Memory B cell (primary cell): Measurements from ENCODE around the gene FRAT2.

ENCODE experiments used
- ATAC-seq: fragments of 150-1000 bp; cut with Tn5 transposase; 2 replicates; pipeline ENCODE4 v1.10.0; 2021; ENCODE audit warnings: low read depth, mild to moderate bottlenecking, moderate library complexity
- DNase-seq, 2 donors: peaks; one replicate each; pipeline ENCODE4 v3.0.0; 2022; ENCODE audit warnings: low spot score in 2 of 2
- H3K27ac Mint-ChIP-seq: one replicate; pipeline ENCODE4 v1.8.0; 2022; ENCODE audit warnings: mild to moderate bottlenecking, moderate library complexity, mixed read lengths
- H3K27me3 Mint-ChIP-seq: one replicate; pipeline ENCODE4 v1.8.0; 2022; ENCODE audit warnings: mixed read lengths
- H3K36me3 Mint-ChIP-seq: one replicate; pipeline ENCODE4 v1.8.0; 2022; ENCODE audit warnings: mild to moderate bottlenecking, mixed read lengths
- H3K4me1 Mint-ChIP-seq: one replicate; pipeline ENCODE4 v1.8.0; 2022; ENCODE audit warnings: mixed read lengths
- H3K4me3 Mint-ChIP-seq: one replicate; pipeline ENCODE4 v1.8.0; 2022; ENCODE audit warnings: mild to moderate bottlenecking, moderate library complexity, mixed read lengths
- H3K9me3 Mint-ChIP-seq: one replicate; pipeline ENCODE4 v1.8.0; 2022; ENCODE audit warnings: mixed read lengths

Gene FRAT2

DNA sequence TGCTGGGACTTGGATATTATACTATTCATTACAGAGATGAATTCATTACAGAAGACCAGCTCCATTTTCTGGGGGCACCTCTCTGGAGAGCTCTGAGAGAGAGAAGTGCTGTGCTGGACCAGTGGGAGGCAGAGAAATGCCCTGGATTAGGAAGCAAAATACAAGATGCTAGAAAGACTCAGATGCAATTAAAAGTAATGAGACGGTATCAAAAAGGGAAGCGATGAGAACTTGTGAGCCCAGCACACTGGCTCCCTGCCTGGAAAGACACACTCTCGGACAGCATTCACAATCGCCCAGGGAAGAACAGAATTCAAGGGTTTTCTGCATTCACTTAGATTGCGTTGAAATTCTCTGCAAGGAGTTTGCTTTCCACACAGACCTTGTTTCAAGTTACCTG, 3.5 kb upstream of the FRAT2 start:
- no peak overlapping the region for H3K27ac Mint-ChIP-seq
- H3K4me3 Mint-ChIP-seq, result no peak overlapping the region
- no peaks in the 10 kb centered on the region for H3K27me3 Mint-ChIP-seq
- H3K4me1 Mint-ChIP-seq, result peaks cover 10% of the 10 kb centered on the region
- DNase-seq (no peak), ATAC-seq (no peak)
- no peaks in the 10 kb centered on the region for H3K36me3 Mint-ChIP-seq
- no peaks in the 10 kb centered on the region for H3K9me3 Mint-ChIP-seq

DNA sequence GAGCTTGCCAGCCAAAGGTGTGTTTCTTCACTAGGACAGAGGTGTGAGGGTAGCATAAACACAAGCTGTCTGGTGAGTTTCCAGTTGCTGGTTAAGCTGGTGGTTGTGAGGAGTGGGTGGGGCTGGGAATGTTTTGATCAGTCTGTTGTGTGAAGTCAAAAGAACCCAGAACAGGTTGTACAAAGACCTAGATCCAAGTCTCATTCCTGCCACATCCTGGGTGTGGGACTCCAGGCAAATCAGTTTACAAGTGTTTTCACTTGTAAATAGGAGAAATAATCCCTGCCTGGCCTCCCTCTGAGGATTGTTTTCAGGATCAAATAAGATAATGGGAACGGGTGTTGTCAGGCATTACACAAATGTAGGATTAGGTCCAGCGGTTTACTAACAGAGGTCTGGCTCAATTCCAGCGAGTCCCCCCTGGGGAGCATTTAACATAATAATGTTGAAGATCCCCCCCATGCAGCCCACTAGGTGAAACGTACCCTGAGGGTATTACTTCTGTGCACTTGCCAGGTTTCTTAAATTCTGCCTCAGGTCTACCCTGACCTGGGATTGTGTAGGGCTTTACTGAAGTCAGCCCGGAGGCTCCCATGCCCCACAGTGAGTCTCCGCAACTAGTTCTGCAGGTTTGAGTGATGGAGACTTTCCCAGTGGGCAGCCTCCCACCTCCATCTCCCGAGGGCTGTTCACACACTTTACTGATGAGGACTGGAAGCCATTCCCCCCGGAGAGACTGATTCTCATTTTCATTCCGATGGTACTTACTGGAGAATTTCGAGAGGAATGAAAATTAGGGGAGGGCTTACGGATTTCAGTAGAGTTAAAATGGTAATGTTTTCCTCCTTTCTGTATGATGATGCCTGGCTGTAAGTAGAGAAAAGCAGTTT, 2.7 kb upstream of the FRAT2 start:
- no peaks in the 10 kb centered on the region for H3K27me3 Mint-ChIP-seq
- H3K4me1 Mint-ChIP-seq, result peaks cover 18% of the 10 kb centered on the region
- DNase-seq (no peak), ATAC-seq (no peak)
- H3K27ac Mint-ChIP-seq, result no peak overlapping the region
- H3K9me3 Mint-ChIP-seq, result no peaks in the 10 kb centered on the region
- H3K36me3 Mint-ChIP-seq, result peaks cover 1% of the 10 kb centered on the region
- no peak overlapping the region for H3K4me3 Mint-ChIP-seq

DNA sequence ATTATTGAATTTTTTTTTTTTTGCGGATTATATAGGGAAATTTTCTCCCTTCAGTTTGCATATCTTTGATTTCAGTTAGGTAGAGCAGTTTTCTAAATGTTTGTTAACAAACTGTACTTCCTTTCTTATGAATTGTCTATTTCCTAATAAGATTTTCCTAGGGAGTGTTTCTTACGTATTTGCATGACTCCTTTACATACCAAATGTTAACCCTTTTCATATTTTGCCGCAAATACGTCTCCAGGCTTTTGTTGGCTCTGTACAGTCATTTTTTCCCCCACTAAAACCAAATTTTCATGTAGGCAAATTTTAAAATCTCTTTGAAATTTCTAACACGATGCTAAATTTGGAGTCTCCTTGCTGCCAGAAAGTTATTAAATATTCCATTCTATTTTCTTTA, 1.9 kb upstream of the FRAT2 start:
- no peak for DNase-seq
- Mint-ChIP-seq H3K27me3 (no peaks in the 10 kb centered on the region), H3K27ac (no peak overlapping the region), H3K4me1 (peaks cover 24% of the 10 kb centered on the region), H3K9me3 (no peaks in the 10 kb centered on the region), H3K4me3 (no peak overlapping the region), H3K36me3 (peaks cover 1% of the 10 kb centered on the region)
- ATAC-seq, result no peak

DNA sequence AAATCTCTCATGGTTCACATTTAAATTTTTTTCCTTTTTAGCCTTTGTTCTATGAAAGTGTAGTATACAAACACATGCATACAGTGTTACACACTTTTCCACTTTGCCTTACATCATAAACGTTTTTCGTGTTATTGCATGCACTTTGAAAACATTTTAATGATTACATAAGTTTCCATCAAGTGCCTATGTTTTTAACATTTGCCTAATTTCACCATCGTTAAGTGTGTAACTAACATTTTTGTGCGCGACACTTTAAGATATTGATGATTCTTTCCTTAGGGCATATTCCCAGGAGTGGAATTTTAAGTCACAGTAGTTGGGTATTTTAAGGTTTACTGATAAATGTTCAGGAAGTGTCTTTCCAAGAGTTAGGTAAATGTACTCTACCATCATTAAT, 1.5 kb upstream of the FRAT2 start:
- peaks cover 27% of the 10 kb centered on the region for H3K4me1 Mint-ChIP-seq
- peak overlapping the region; percentile 46 for H3K4me3 Mint-ChIP-seq
- DNase-seq, result no peak
- ATAC-seq, result no peak
- no peaks in the 10 kb centered on the region for H3K27me3 Mint-ChIP-seq
- H3K27ac Mint-ChIP-seq, result no peak overlapping the region
- peaks cover 3% of the 10 kb centered on the region for H3K36me3 Mint-ChIP-seq
- no peaks in the 10 kb centered on the region for H3K9me3 Mint-ChIP-seq

DNA sequence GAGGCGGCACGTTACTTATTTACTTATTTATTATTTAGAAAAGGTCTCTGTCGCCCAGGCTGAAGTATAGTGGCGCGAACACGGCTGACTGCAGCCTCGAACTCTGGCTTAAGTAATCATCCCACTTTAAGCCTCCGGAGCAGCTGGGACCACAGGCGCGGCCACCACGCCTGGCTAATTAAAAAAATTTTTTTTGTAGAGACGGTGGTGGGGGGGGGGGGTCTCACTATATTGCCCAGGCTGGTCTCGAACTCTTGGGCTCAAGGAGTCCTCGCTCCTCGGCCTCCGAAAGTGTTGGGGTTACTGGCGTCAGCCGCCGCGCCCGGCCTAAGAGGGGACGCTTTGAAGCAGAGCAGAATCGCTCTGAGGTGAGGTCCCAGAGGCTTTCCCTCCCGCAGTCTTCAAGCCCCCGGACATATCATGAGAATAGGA, 675 bp upstream of the FRAT2 start:
- H3K27me3 Mint-ChIP-seq, result no peaks in the 10 kb centered on the region
- peaks cover 28% of the 10 kb centered on the region for H3K4me1 Mint-ChIP-seq
- peak overlapping the region; percentile 94 for H3K27ac Mint-ChIP-seq

DNA sequence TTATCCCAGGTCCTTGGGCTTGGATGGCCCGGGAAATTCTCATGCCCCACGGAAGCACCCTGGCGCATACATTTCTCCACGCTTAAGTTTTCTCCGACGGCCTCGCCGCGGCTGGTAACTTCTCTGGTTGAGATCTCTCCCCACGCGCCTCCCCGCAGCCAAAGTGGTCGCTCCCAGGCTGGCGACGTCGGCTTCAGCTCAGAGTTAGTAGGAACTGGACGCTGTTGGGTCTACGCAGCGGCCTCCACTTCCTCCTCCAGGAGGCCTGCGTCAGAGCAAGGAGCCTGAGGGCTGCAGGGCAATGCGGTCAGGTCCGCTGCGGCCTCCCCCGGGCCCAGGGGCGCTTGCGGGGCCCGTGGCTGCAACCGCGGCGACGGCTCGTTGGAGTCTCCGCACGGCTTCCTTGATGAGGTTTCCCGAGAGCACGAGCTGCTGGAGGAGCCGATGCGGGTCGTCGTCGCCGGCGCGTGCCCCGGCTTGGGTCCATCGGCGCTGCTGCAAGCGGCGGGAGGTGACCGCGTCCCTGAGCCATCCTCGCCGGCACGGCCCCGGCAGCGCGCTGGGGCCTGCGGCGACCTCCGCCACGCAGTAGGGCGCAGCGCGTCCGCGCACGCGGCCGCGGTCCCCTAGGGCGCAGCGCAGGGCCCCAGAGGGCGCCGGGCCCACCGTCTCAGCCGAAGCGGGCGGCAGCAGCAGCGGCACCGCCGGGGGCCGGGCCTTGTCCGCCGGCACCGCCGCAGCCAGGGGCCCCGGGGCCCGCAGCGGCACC, 744 bp downstream of the FRAT2 start:
- Mint-ChIP-seq H3K36me3 (peaks cover 8% of the 10 kb centered on the region), H3K4me3 (peak overlapping the region; percentile 90), H3K4me1 (peaks cover 33% of the 10 kb centered on the region), H3K27me3 (no peaks in the 10 kb centered on the region), H3K9me3 (no peaks in the 10 kb centered on the region), H3K27ac (peak overlapping the region; percentile 84)
- ATAC-seq (peak; percentile 17), DNase-seq (no peak)

More for the DNA sequence above, 675 bp upstream of the FRAT2 start:
- H3K36me3 Mint-ChIP-seq, result peaks cover 3% of the 10 kb centered on the region
- ATAC-seq, result no peak
- no peak for DNase-seq
- H3K9me3 Mint-ChIP-seq, result no peaks in the 10 kb centered on the region
- H3K4me3 Mint-ChIP-seq, result peak overlapping the region; percentile 84

DNA sequence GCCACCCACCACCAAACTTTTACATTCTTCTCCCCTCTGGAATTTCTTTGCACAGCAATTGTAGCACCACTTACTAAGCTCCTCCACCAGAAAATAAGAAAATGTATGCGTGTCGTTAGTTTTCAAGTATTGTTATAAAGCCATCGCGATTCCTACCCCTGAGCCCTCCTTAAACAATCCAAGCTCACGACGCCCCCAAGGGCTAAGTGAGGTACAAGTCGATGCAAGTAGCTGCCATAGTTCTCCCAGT, 1.3 kb downstream of the FRAT2 start:
- H3K4me1 Mint-ChIP-seq, result peaks cover 33% of the 10 kb centered on the region
- H3K27me3 Mint-ChIP-seq, result no peaks in the 10 kb centered on the region
- peak overlapping the region; percentile 90 for H3K4me3 Mint-ChIP-seq
- no peaks in the 10 kb centered on the region for H3K9me3 Mint-ChIP-seq
- H3K27ac Mint-ChIP-seq, result peak overlapping the region; percentile 84
- ATAC-seq (no peak), DNase-seq (peak in 1 of 2 donors; percentile 17)
- peaks cover 8% of the 10 kb centered on the region for H3K36me3 Mint-ChIP-seq

DNA sequence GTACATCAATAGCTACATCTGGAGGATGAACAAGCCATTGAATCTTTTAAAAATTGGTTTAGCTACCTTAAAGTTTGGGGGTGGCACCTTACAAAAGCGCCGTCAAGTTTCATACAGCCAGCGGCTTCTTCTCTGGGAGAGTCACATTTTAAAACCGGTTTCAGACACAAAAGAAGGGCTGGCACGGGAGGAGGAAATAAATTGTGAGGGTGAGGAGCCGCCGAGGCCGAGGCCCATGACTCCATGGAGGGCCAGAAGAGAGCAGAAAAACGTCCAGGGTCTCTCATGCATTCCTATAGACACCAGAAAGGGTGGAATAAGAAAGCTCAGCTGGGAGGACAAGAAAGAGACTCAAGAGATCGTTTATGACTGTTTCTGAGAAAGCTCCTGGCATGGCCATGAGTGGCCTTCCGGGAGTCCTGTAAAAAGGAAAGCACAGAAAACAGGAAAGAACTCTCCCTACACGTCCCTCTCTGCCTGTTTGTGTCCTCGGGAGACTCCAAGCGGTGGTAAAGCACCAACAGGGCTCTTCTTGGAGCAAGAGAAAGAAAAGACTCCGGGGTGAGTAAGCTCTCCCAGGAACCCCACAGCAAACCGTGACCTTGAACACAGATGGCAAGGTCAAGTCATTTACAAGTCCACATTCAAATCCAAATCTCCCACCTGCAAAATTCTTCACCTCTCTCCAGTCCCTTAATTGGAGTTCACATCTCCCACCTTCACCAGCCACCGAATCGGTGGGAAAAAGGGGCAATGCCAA, 1.8 kb downstream of the FRAT2 start:
- H3K36me3 Mint-ChIP-seq, result peaks cover 11% of the 10 kb centered on the region
- H3K4me3 Mint-ChIP-seq, result peak overlapping the region; percentile 90
- DNase-seq (no peak), ATAC-seq (no peak)
- peaks cover 35% of the 10 kb centered on the region for H3K4me1 Mint-ChIP-seq
- H3K27me3 Mint-ChIP-seq, result no peaks in the 10 kb centered on the region
- peak overlapping the region; percentile 84 for H3K27ac Mint-ChIP-seq
- H3K9me3 Mint-ChIP-seq, result no peaks in the 10 kb centered on the region

DNA sequence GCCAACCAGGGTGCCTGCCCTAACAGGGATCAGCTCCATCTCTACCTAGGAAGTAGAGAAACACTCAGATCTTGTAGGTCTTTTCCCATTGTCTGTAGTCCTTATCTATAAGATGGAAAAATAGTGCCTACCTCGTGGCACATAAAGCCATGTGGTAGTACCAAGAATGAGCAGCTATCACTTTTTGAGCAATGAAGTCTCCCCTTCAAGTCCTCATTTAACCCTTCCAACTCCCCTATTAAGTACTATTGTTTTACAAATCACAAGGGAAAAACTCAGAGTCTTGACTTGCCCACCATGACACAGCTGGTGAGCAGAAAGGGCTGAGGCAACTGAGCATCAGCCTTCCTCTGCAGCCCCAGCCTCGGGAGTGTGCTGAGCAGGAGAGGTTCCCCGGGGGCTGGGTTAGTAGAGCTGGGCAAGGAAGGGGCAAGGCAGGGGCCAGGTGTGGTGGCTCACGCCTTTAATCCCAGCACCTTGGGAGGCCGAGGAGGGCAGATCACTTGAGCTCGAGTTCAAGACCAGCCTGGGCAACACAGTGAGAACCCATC, 3.3 kb downstream of the FRAT2 start:
- ATAC-seq (no peak), DNase-seq (no peak)
- H3K9me3 Mint-ChIP-seq, result no peaks in the 10 kb centered on the region
- peak overlapping the region; percentile 33 for H3K4me3 Mint-ChIP-seq
- peaks cover 35% of the 10 kb centered on the region for H3K4me1 Mint-ChIP-seq
- H3K27me3 Mint-ChIP-seq, result no peaks in the 10 kb centered on the region
- H3K27ac Mint-ChIP-seq, result peak overlapping the region; percentile 7
- peaks cover 11% of the 10 kb centered on the region for H3K36me3 Mint-ChIP-seq

DNA sequence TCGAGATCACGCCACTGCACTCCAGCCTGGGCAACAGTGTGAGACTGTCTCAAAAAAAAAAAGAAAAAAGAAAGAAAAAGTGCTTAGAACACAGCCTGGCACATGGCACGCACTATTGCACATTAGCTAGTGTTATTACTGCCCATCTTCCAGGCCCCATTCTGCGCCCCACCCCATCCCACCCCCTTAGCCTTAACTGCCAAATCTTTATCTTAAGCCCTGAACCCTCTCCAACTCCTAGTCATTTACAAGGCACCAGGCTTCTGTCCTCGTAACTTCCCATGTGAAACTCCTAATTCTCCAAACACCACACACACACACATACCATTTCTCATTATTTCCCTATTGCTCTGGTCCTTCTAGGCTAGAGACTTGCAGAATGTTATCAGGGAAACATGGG, 4.8 kb downstream of the FRAT2 start:
- no peak overlapping the region for H3K4me3 Mint-ChIP-seq
- ATAC-seq, result no peak
- DNase-seq, result no peak
- no peak overlapping the region for H3K27ac Mint-ChIP-seq
- H3K9me3 Mint-ChIP-seq, result no peaks in the 10 kb centered on the region
- H3K36me3 Mint-ChIP-seq, result peaks cover 11% of the 10 kb centered on the region
- no peaks in the 10 kb centered on the region for H3K27me3 Mint-ChIP-seq
- peaks cover 32% of the 10 kb centered on the region for H3K4me1 Mint-ChIP-seq

DNA sequence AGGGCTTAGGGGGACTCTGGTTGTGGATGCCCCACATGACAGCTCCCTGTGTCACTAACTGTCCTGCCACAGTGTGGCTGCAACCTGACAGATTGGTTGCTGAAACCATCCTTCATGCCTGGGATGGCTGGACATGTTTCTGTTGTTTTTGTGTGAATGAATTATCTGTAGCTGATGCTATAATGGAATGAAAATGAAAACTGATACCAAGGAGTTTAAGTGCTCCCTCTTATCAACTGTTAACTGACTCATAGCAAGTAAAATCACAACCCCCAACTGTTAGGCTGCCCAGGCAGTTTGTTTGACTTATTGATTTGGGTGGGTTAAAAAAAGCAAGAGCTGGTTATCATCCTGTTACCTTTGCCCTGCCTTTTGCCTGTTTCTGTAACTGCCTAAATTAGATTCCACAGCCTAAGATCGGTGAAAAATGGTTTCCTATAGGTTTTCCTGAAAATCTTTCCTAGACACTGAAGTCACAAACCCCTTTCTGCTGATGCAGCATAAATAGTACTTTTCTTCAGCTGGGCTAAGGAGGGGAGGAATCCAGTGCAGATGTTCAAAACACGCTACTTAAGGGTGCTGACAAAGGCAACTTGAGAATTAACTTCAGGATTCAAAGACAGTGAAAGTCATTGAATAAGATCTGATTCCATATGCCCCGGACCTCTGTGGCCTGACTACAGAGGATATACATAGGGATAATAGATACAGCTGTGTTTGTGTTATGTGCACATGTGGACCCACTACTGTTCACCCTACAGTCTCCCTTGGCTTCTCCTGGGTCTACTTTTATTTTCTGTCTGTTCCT, 5.7 kb downstream of the FRAT2 start:
- ATAC-seq (no peak), DNase-seq (no peak)
- Mint-ChIP-seq H3K4me1 (peaks cover 32% of the 10 kb centered on the region), H3K27me3 (no peaks in the 10 kb centered on the region), H3K4me3 (no peak overlapping the region), H3K27ac (no peak overlapping the region), H3K36me3 (peaks cover 11% of the 10 kb centered on the region), H3K9me3 (no peaks in the 10 kb centered on the region)

DNA sequence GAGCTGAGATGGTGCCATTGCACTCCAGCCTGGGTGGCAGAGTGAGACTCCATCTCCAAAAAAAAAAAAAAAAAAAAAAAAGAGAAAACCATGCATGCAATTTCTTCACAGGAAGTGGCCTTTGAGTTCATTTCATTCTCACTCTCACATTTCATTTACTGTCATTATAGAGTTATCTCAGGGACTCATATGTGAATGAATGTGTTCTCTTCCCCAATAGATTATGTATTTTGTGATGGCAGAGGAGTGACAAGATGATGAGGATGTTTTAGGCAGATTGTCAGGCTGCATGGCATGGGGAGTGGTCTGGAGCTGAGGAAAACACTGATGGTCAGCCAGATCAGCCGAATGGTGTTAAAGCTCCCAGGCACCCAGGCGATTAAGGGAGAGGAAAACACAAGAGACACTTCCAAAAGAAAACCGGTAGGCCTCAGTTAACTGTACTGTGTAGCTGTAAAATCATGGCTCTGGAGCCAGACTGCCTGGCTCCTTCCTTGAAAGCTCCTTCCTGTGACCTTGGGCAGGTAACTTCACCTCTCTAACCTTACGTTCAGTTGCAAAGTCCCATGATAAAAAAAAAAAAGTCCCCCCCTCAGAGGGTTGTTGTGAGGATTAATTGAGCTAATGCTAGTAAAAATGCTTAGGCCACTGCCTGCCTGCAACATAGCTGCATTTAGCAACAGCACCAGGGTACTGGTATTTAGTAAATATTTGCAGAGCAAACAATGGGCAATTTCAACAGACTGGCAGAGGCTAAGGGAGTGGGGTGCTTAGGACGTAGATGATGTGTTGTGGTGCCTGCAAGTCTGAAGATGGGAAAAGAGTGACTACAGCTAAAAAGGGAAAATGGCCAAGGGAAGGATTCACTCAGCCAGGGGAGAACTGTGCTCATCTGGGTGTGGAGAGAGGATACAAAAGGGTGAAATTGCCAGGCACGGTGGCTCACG, 6.9 kb downstream of the FRAT2 start:
- Mint-ChIP-seq H3K27me3 (no peaks in the 10 kb centered on the region), H3K9me3 (no peaks in the 10 kb centered on the region), H3K36me3 (peaks cover 11% of the 10 kb centered on the region), H3K4me1 (peaks cover 22% of the 10 kb centered on the region), H3K27ac (no peak overlapping the region), H3K4me3 (no peak overlapping the region)
- ATAC-seq (no peak), DNase-seq (no peak)
